Measurements from ENCODE around the gene NAPA. TPM values are rescaled to one million over a fixed set of nuclear protein-coding genes. Genes with fewer than 3 reads are reported as not detected.

NAPA gene
- total RNA-seq, 6 donors from 2014 or later: 107 to 183 (median 152) TPM

DNA sequence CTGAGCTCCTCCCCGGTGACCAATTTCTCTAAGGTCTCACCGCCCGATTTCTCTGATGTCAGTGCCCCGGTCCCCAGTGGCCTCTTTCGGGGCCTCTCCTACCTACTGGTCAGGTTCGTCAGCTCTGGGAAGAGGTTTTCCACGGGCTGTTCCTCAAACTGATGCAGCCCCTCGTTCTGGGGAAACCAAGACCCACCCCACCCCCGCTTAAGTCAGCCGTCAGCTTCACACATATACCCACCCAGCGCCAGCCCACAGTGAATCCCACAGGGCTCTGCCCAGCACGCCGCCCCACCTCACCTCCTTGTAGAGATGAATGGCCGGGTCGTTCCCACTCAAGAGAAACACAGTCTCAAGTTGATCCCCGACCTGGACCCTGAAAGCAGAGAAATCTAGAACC lies 34.2 kb downstream of the NAPA start:
- Histone ChIP-seq H3K4me1 (peaks cover 5 to 24% (median 13%) of the 10 kb centered on the region in 4 donors), H3K4me3 (no peak overlapping the region), H3K27ac (no peak overlapping the region), H3K36me3 (peaks cover 0 to 3% (median 0%) of the 10 kb centered on the region in 4 donors), H3K9me3 (no peaks in the 10 kb centered on the region), H3K27me3 (no peaks in the 10 kb centered on the region)
- ATAC-seq (ENCODE audit: low FRiP score in 2 of 2): no peak
- no peak for DNase-seq
- WGBS, 2 donors: 88 to 89% methylated on average over 14 to 16 of the region's 16 CpGs
- TF ChIP-seq POLR2AphosphoS5 (IDR thresholded peaks at IDR 0.05): no peak
- TF ChIP-seq, protein P1, sequence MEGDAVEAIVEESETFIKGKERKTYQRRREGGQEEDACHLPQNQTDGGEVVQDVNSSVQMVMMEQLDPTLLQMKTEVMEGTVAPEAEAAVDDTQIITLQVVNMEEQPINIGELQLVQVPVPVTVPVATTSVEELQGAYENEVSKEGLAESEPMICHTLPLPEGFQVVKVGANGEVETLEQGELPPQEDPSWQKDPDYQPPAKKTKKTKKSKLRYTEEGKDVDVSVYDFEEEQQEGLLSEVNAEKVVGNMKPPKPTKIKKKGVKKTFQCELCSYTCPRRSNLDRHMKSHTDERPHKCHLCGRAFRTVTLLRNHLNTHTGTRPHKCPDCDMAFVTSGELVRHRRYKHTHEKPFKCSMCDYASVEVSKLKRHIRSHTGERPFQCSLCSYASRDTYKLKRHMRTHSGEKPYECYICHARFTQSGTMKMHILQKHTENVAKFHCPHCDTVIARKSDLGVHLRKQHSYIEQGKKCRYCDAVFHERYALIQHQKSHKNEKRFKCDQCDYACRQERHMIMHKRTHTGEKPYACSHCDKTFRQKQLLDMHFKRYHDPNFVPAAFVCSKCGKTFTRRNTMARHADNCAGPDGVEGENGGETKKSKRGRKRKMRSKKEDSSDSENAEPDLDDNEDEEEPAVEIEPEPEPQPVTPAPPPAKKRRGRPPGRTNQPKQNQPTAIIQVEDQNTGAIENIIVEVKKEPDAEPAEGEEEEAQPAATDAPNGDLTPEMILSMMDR (IDR thresholded peaks at IDR 0.05): no peak
- no peak for TF ChIP-seq POLR2A (IDR thresholded peaks at IDR 0.05)
- TF ChIP-seq EP300 (IDR thresholded peaks at IDR 0.05): no peak

DNA sequence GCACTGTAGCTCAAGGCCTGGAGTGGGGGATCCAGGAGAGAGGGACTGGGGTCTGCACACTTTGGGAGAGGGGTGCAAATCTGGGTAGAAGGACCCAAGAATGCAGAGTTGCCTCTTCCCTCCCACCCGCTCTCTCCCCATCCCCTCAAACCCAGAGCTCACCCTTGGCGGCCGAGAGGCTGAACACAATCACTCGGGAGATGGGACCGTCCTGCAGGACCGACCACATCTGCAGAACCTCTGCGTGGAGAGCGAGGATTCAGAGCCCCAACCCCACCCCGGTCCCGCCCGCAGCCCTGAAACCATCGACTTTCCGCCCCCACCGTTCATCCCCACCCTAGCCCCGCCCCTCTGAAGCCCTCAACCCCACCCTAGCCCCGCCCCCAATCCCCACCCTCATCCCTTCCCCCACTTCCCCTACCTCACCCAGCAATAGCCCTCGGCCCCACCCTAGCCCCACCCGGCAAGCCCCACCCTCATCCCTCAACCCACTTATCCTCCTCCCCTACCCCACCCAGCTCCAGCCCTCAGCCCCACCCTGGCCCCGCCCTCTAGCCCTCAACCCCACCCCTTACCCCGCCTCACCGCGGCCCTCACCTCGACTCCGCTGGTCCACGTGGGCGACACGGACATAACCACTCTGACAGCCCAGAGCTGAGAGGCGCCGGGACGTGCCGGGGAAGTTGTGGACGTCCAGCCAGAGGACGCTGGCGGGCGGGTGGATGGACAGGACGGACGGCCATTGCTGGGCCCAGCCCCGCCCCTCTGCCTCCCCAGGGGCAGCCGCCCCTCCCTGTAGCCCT lies 35.0 kb downstream of the NAPA start:
- no peak for TF ChIP-seq EP300 (IDR thresholded peaks at IDR 0.05)
- no peak for TF ChIP-seq POLR2A (IDR thresholded peaks at IDR 0.05)
- no peak for TF ChIP-seq POLR2AphosphoS5 (IDR thresholded peaks at IDR 0.05)
- TF ChIP-seq, protein P1 (IDR thresholded peaks at IDR 0.05): no peak
- ATAC-seq (ENCODE audit: low FRiP score in 2 of 2): no peak
- Histone ChIP-seq H3K9me3 (no peaks in the 10 kb centered on the region), H3K4me1 (peaks cover 4 to 17% (median 12%) of the 10 kb centered on the region in 4 donors), H3K27ac (no peak overlapping the region), H3K27me3 (no peaks in the 10 kb centered on the region), H3K4me3 (no peak overlapping the region), H3K36me3 (no peaks in the 10 kb centered on the region)
- WGBS, 2 donors: 15 to 33% methylated on average over 11 to 23 of the region's 39 CpGs
- DNase-seq: peak in 1 of 2 donors; percentile 83

DNA sequence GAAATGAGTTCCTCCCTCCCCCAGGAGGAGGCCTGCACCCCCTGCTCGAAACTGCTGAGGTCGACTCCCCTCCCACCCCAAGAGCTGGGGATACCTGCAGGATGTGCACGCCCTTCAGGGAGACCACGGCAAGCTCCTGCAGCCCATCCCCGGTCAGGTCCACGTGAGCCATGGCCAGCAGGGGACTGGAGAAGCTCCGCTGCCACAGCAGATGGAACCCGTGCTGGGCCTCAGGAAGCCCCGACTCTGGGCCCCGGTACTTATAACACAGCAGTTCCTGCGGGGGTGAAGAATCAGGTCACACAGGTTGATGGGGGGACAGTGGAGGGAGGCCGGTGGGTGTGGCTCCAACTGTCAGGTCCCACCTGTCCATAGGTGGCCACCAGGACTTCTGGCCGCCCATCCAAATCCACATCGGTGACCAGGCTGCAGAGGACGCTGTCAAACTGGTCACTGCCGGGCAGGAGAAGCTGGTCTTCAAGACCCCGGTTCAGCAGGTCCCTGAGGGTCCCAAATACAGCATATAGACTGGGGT lies 38.4 kb downstream of the NAPA start:
- WGBS, 2 donors: 93 to 98% methylated on average over 7 to 15 of the region's 17 CpGs
- H3K36me3 ChIP-seq: no peaks in the 10 kb centered on the region
- no peak for DNase-seq
- H3K27ac ChIP-seq: no peak overlapping the region
- no peaks in the 10 kb centered on the region for H3K9me3 ChIP-seq
- TF ChIP-seq POLR2A (IDR thresholded peaks at IDR 0.05) (no peak), POLR2AphosphoS5 (IDR thresholded peaks at IDR 0.05) (no peak)
- H3K4me3 ChIP-seq: no peak overlapping the region
- H3K4me1 ChIP-seq: peaks cover 0 to 17% (median 6%) of the 10 kb centered on the region in 4 donors
- ATAC-seq (ENCODE audit: low FRiP score in 2 of 2): no peak
- peaks cover 0 to 11% (median 5%) of the 10 kb centered on the region in 4 donors for H3K27me3 ChIP-seq

DNA sequence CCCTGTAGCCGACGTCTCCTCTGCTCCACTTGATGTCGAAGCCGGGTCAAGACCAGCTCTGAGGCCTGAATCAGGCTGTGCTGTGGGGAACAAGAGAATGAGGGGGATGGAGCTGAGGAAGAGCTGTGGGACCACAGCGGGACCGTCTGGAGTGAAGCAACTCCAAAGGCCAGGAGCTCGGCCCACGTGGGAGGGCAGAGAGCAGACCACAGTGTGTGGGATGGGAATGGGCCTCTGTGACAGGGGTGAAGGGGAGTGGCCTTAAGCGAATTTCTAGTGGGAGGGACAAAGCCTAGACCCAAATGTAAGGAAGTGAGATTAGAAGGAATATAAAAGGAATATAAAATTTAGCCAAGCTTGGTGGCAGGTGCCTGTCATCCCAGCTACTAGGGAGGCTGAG lies 39.4 kb downstream of the NAPA start:
- WGBS, 2 donors: 71 to 82% methylated on average over 9 of the region's 9 CpGs
- Histone ChIP-seq H3K9me3 (no peaks in the 10 kb centered on the region), H3K4me3 (no peak overlapping the region), H3K36me3 (no peaks in the 10 kb centered on the region), H3K4me1 (peaks cover 0 to 21% (median 9%) of the 10 kb centered on the region in 4 donors), H3K27ac (no peak overlapping the region), H3K27me3 (peaks cover 0 to 20% (median 10%) of the 10 kb centered on the region in 4 donors)
- no peak for DNase-seq
- no peak for ATAC-seq (ENCODE audit: low FRiP score in 2 of 2)
- TF ChIP-seq POLR2A (IDR thresholded peaks at IDR 0.05) (no peak), EP300 (IDR thresholded peaks at IDR 0.05) (no peak), POLR2AphosphoS5 (IDR thresholded peaks at IDR 0.05) (no peak)
- TF ChIP-seq, protein P1 (IDR thresholded peaks at IDR 0.05): no peak

DNA sequence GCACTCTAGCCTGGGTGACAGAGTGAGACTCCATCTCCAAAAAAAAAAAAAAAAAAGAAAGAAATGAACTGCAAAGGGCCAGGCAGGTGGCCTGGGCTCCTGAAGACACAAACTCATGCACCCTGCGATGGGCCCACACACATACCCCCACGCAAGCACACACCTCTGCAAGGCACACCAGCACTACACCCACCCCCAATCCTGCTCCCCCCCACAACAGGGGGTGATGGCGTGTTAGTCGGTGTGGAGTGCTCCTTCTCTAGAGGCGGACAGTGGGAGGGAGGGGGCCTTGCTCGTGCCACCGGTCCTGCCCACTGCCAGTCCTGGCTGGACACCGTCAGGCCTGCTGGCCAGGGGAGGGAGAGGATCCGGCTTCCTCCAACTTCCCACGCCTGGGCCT lies 41.5 kb downstream of the NAPA start:
- H3K36me3 ChIP-seq: no peaks in the 10 kb centered on the region
- no peak overlapping the region for H3K4me3 ChIP-seq
- ATAC-seq (ENCODE audit: low FRiP score in 2 of 2) (no peak), DNase-seq (no peak)
- 73 to 75% methylated on average over 4 to 10 of the region's 10 CpGs for WGBS, 2 donors
- H3K27me3 ChIP-seq: peaks cover 0 to 29% (median 14%) of the 10 kb centered on the region in 4 donors
- peaks cover 0 to 14% (median 7%) of the 10 kb centered on the region in 4 donors for H3K4me1 ChIP-seq
- no peak overlapping the region for H3K27ac ChIP-seq
- TF ChIP-seq POLR2A (IDR thresholded peaks at IDR 0.05): no peak
- TF ChIP-seq, protein P1 (IDR thresholded peaks at IDR 0.05): no peak
- TF ChIP-seq POLR2AphosphoS5 (IDR thresholded peaks at IDR 0.05): no peak
- TF ChIP-seq EP300 (IDR thresholded peaks at IDR 0.05): no peak
- H3K9me3 ChIP-seq: no peaks in the 10 kb centered on the region
